HepG2 (cell line): ENCODE measurements around the gene GFY. TPM values are rescaled to one million over a fixed set of nuclear protein-coding genes. Genes with fewer than 3 reads are reported as not detected.

Experiments
- AGO2 ChIP-seq: fragments of 200-400 bp; formaldehyde crosslinking; optimal IDR thresholded peaks from 2 replicates; pipeline ENCODE3; 2017; ENCODE audit warnings: mild to moderate bottlenecking, low read depth, low read length, moderate library complexity
- MAFK ChIP-seq, 2 experiments: IDR thresholded peaks in 1 of 2; conservative IDR thresholded peaks in 1 of 2; 2 replicates each; pipeline ENCODE4 v1.6.1; 2011; ENCODE audit warnings: improper control_type of control experiment in 2 of 2, low read length in 2 of 2
- MED1 ChIP-seq: sonication (generic); formaldehyde crosslinking; IDR thresholded peaks from 2 replicates; pipeline ENCODE4 v1.4.0; 2020; ENCODE audit warnings: missing genetic modification reagents
- NRL ChIP-seq: sonication (generic); formaldehyde crosslinking; IDR thresholded peaks from 2 replicates; pipeline ENCODE4 v1.5.0; 2020; ENCODE audit warnings: missing genetic modification reagents, mild to moderate bottlenecking, moderate library complexity, borderline replicate concordance
- TP53 ChIP-seq: sonication (generic); formaldehyde crosslinking; conservative IDR thresholded peaks from 2 replicates; pipeline ENCODE4 v1.4.0; 2020; ENCODE audit warnings: missing genetic modification reagents
- XBP1 ChIP-seq: sonication (generic); formaldehyde crosslinking; IDR thresholded peaks from 2 replicates; pipeline ENCODE4 v1.5.0; 2020; ENCODE audit warnings: missing genetic modification reagents
- ZNF335 ChIP-seq: sonication (generic); formaldehyde crosslinking; IDR thresholded peaks from 2 replicates; pipeline ENCODE4 v1.4.0; 2020; ENCODE audit warnings: missing genetic modification reagents
- ZNF446 ChIP-seq: sonication (generic); formaldehyde crosslinking; IDR thresholded peaks from 2 replicates; pipeline ENCODE4 v1.5.0; 2020; ENCODE audit warnings: mild to moderate bottlenecking, missing genetic modification reagents
- ZNF468 ChIP-seq: sonication (generic); formaldehyde crosslinking; IDR thresholded peaks from 2 replicates; pipeline ENCODE4 v1.8.0; 2022; ENCODE audit warnings: mild to moderate bottlenecking, moderate library complexity, missing genetic modification reagents
- ZNF552 ChIP-seq: sonication (generic); formaldehyde crosslinking; IDR thresholded peaks from 2 replicates; pipeline ENCODE4 v1.9.0; 2022; ENCODE audit warnings: missing genetic modification reagents, mild to moderate bottlenecking, borderline replicate concordance
- ZNF629 ChIP-seq: sonication (generic); formaldehyde crosslinking; conservative IDR thresholded peaks from 2 replicates; pipeline ENCODE4 v1.5.0; 2020; ENCODE audit warnings: missing genetic modification reagents
- ZNF746 ChIP-seq: sonication (generic); formaldehyde crosslinking; IDR thresholded peaks from 2 replicates; pipeline ENCODE4 v1.8.0; 2022; ENCODE audit warnings: mild to moderate bottlenecking, missing genetic modification reagents
- ZNF790 ChIP-seq: sonication (generic); formaldehyde crosslinking; IDR thresholded peaks from 2 replicates; pipeline ENCODE4 v1.8.0; 2022; ENCODE audit warnings: missing genetic modification reagents, mild to moderate bottlenecking, borderline replicate concordance
- ZNF883 ChIP-seq: sonication (generic); formaldehyde crosslinking; IDR thresholded peaks from 2 replicates; pipeline ENCODE4 v1.5.1; 2020; ENCODE audit warnings: mild to moderate bottlenecking, missing genetic modification reagents; ENCODE audit errors: not compliant biosample characterization
- polyA plus RNA-seq, 8 experiments: library from polyadenylated mRNA; depleted of rRNA in 3 of 8; stranded (reverse) in 7 of 8; unstranded in 1 of 8; fragments of >200 nt; fragmentation: Illumina TruSeq in 4 of 8; extraction: Trizol in 4 of 8; gene quantifications; 2 replicates each; pipeline versions ENCODE4 v1.2.1 to v1.2.3, GENCODE V29; 2011 to 2016; ENCODE audit warnings: low read depth in 4 of 8, missing spikeins in 1 of 8, mixed read lengths in 1 of 8; ENCODE audit not compliant: insufficient read depth in 1 of 8
- total RNA-seq, 5 experiments: library from RNA; depleted of rRNA; stranded (reverse); fragments of >200 nt; fragmentation: Illumina TruSeq; extraction: Trizol; gene quantifications; 2 replicates each; pipeline ENCODE4 v1.2.3, GENCODE V29; 2016; ENCODE audit warnings: low read depth in 1 of 5
- TF ChIP-seq, protein P1 (sequence below): sonication (generic); formaldehyde crosslinking; IDR thresholded peaks from 2 replicates; pipeline ENCODE4 v1.4.0; 2020; ENCODE audit warnings: missing genetic modification reagents, borderline replicate concordance
- TF ChIP-seq, protein P2 (sequence below): sonication (generic); formaldehyde crosslinking; IDR thresholded peaks from 2 replicates; pipeline ENCODE4 v1.4.0; 2020; ENCODE audit warnings: missing genetic modification reagents
- TF ChIP-seq, protein P3 (sequence below): sonication (generic); formaldehyde crosslinking; IDR thresholded peaks from 2 replicates; pipeline ENCODE4 v1.4.0; 2020; ENCODE audit warnings: missing genetic modification reagents
- TF ChIP-seq, protein P4 (sequence below): sonication (generic); formaldehyde crosslinking; IDR thresholded peaks from 2 replicates; pipeline ENCODE4 v1.9.0; 2022; ENCODE audit warnings: low read depth, missing genetic modification reagents

The GFY gene
- total and polyA plus RNA-seq, 2 of the 13 experiments (the other 11 are each of a cell fraction or from before 2014, with no cell fraction given): not detected

DNA sequence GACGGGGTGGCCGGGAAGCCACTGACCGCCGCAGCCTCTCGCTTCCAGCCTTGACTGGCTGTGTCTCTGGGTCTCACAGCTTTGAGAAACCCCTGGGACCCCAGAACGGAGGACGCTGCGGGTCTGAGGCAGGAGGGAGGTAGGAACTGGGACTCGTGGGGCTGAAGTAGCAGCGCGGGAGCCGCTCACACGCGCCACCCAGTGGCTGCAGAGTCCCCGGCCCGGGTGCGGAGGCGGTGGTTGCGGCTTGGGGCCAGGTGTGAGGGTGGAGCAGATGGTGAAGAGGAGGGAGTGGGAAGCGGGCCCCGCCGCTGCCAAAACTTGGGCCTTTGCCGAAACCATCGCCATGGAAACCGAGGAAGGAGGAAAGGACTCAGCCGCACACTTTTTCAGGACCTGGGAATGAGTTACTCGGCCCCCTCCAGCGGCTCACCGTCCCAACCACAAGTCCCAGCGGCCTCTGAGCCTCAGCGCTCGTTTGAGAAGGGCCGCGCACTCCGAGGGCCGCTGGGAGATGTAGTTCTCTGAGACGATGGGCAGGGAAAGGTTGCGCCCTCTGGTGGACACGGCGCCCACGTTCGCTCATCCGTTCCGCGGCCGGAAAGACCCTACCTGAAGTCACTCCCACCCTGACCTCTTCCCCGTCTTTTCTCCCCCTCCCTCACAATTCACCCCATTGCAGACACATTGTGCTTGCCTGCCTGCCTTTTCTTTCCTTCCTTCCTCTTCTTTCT lies 18.3 kb downstream of the GFY start (continued):
- TF ChIP-seq ZNF335 (CRISPR knock-in tag): no peak
- peak; percentile 57 for TF ChIP-seq ZNF883
- TF ChIP-seq ZNF629: no peak
- TF ChIP-seq, protein P1, sequence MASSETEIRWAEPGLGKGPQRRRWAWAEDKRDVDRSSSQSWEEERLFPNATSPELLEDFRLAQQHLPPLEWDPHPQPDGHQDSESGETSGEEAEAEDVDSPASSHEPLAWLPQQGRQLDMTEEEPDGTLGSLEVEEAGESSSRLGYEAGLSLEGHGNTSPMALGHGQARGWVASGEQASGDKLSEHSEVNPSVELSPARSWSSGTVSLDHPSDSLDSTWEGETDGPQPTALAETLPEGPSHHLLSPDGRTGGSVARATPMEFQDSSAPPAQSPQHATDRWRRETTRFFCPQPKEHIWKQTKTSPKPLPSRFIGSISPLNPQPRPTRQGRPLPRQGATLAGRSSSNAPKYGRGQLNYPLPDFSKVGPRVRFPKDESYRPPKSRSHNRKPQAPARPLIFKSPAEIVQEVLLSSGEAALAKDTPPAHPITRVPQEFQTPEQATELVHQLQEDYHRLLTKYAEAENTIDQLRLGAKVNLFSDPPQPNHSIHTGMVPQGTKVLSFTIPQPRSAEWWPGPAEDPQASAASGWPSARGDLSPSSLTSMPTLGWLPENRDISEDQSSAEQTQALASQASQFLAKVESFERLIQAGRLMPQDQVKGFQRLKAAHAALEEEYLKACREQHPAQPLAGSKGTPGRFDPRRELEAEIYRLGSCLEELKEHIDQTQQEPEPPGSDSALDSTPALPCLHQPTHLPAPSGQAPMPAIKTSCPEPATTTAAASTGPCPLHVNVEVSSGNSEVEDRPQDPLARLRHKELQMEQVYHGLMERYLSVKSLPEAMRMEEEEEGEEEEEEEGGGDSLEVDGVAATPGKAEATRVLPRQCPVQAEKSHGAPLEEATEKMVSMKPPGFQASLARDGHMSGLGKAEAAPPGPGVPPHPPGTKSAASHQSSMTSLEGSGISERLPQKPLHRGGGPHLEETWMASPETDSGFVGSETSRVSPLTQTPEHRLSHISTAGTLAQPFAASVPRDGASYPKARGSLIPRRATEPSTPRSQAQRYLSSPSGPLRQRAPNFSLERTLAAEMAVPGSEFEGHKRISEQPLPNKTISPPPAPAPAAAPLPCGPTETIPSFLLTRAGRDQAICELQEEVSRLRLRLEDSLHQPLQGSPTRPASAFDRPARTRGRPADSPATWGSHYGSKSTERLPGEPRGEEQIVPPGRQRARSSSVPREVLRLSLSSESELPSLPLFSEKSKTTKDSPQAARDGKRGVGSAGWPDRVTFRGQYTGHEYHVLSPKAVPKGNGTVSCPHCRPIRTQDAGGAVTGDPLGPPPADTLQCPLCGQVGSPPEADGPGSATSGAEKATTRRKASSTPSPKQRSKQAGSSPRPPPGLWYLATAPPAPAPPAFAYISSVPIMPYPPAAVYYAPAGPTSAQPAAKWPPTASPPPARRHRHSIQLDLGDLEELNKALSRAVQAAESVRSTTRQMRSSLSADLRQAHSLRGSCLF: no peak
- no peak for TF ChIP-seq ZNF790 (CRISPR knock-in tag)
- TF ChIP-seq, protein P2, sequence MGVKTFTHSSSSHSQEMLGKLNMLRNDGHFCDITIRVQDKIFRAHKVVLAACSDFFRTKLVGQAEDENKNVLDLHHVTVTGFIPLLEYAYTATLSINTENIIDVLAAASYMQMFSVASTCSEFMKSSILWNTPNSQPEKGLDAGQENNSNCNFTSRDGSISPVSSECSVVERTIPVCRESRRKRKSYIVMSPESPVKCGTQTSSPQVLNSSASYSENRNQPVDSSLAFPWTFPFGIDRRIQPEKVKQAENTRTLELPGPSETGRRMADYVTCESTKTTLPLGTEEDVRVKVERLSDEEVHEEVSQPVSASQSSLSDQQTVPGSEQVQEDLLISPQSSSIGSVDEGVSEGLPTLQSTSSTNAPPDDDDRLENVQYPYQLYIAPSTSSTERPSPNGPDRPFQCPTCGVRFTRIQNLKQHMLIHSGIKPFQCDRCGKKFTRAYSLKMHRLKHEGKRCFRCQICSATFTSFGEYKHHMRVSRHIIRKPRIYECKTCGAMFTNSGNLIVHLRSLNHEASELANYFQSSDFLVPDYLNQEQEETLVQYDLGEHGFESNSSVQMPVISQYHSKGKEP: no peak
- no peak for TF ChIP-seq MAFK (conservative IDR thresholded peaks at IDR 0.05 in 1 of 2, IDR thresholded peaks at IDR 0.05 in 1 of 2; ENCODE audit: low read length in 2 of 2)
- peak; percentile 29 for TF ChIP-seq AGO2
- TF ChIP-seq, protein P3, sequence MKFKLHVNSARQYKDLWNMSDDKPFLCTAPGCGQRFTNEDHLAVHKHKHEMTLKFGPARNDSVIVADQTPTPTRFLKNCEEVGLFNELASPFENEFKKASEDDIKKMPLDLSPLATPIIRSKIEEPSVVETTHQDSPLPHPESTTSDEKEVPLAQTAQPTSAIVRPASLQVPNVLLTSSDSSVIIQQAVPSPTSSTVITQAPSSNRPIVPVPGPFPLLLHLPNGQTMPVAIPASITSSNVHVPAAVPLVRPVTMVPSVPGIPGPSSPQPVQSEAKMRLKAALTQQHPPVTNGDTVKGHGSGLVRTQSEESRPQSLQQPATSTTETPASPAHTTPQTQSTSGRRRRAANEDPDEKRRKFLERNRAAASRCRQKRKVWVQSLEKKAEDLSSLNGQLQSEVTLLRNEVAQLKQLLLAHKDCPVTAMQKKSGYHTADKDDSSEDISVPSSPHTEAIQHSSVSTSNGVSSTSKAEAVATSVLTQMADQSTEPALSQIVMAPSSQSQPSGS: no peak
- TF ChIP-seq NRL (CRISPR knock-in tag): no peak
- TF ChIP-seq XBP1 (CRISPR knock-in tag): no peak
- TF ChIP-seq ZNF746 (CRISPR knock-in tag): no peak
- TF ChIP-seq MED1: peak; percentile 10; the same call in 1 of the 2 replicates
- TF ChIP-seq, protein P4, sequence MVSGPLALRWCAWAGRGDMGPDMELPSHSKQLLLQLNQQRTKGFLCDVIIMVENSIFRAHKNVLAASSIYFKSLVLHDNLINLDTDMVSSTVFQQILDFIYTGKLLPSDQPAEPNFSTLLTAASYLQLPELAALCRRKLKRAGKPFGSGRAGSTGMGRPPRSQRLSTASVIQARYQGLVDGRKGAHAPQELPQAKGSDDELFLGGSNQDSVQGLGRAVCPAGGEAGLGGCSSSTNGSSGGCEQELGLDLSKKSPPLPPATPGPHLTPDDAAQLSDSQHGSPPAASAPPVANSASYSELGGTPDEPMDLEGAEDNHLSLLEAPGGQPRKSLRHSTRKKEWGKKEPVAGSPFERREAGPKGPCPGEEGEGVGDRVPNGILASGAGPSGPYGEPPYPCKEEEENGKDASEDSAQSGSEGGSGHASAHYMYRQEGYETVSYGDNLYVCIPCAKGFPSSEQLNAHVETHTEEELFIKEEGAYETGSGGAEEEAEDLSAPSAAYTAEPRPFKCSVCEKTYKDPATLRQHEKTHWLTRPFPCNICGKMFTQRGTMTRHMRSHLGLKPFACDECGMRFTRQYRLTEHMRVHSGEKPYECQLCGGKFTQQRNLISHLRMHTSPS (CRISPR knock-in tag): no peak
- TF ChIP-seq TP53: no peak
- no peak for TF ChIP-seq ZNF446
- no peak for TF ChIP-seq ZNF468 (CRISPR knock-in tag)
- no peak for TF ChIP-seq ZNF552 (CRISPR knock-in tag)
